Osteoblast (primary cell): ENCODE data around the gene VMP1. TPM values are rescaled to one million over a fixed set of nuclear protein-coding genes. Genes with fewer than 3 reads are reported as not detected.
"Not testable (repeated sequence)": the region's sequence is repeated elsewhere in the genome, so short reads cannot be mapped to it uniquely, and the experiment has no call there.

Experiments
- DNase-seq: peaks from one replicate; pipeline ENCODE4 v3.0.0; 2011; ENCODE audit warnings: low spot score, mixed read lengths; ENCODE audit not compliant: insufficient read length; ENCODE audit errors: missing footprints
- H2AFZ ChIP-seq: 2 replicates; pipeline ENCODE4 v1.6.0; 2011; ENCODE audit warnings: mild to moderate bottlenecking, low read length
- H3K27ac ChIP-seq: 2 replicates; pipeline ENCODE4 v1.5.1; 2011; ENCODE audit warnings: mild to moderate bottlenecking, low read depth, low read length, moderate library complexity
- H3K27me3 ChIP-seq: 2 replicates; pipeline ENCODE4 v1.6.0; 2012; ENCODE audit warnings: mild to moderate bottlenecking, control low read depth, inconsistent platforms, low read length, moderate library complexity; ENCODE audit not compliant: insufficient read depth
- H3K36me3 ChIP-seq: 2 replicates; pipeline ENCODE4 v1.5.1; 2011; ENCODE audit warnings: mild to moderate bottlenecking, low read length, control low read depth, moderate library complexity; ENCODE audit not compliant: insufficient read depth
- H3K4me1 ChIP-seq: 2 replicates; pipeline ENCODE4 v1.5.1; 2011; ENCODE audit warnings: mild to moderate bottlenecking, low read length, control low read depth, moderate library complexity; ENCODE audit not compliant: insufficient read depth
- H3K4me2 ChIP-seq: 2 replicates; pipeline ENCODE4 v1.6.0; 2011; ENCODE audit warnings: mild to moderate bottlenecking, low read length; ENCODE audit not compliant: insufficient read depth
- H3K4me3 ChIP-seq: fragments of 200-600 bp; sonication (generic); 3 replicates; pipeline ENCODE4 v1.5.1; 2012; ENCODE audit warnings: mild to moderate bottlenecking, low read length, inconsistent platforms; ENCODE audit not compliant: insufficient read depth
- H3K79me2 ChIP-seq: 2 replicates; pipeline ENCODE4 v1.6.0; 2012; ENCODE audit warnings: mild to moderate bottlenecking, low read length, control low read depth, inconsistent platforms; ENCODE audit not compliant: insufficient read depth
- H3K9me3 ChIP-seq: 2 replicates; pipeline ENCODE4 v1.5.1; 2011; ENCODE audit warnings: low read depth, low read length, control low read depth
- H4K20me1 ChIP-seq: 2 replicates; pipeline ENCODE4 v1.6.0; 2012; ENCODE audit warnings: mild to moderate bottlenecking, low read length, control low read depth; ENCODE audit not compliant: insufficient read depth
- total RNA-seq: library from RNA; depleted of rRNA; stranded (reverse); fragments of >200 nt; gene quantifications from 2 replicates; pipeline ENCODE4 v1.2.3, GENCODE V29; 2012
- TF ChIP-seq, protein P1 (sequence below): IDR thresholded peaks from 2 replicates; pipeline ENCODE4 v1.5.1; 2011; ENCODE audit warnings: mild to moderate bottlenecking, low read depth, low read length, moderate library complexity; ENCODE audit errors: extremely low read depth

VMP1 gene
- total RNA-seq, 1 donor = 415 TPM

DNA sequence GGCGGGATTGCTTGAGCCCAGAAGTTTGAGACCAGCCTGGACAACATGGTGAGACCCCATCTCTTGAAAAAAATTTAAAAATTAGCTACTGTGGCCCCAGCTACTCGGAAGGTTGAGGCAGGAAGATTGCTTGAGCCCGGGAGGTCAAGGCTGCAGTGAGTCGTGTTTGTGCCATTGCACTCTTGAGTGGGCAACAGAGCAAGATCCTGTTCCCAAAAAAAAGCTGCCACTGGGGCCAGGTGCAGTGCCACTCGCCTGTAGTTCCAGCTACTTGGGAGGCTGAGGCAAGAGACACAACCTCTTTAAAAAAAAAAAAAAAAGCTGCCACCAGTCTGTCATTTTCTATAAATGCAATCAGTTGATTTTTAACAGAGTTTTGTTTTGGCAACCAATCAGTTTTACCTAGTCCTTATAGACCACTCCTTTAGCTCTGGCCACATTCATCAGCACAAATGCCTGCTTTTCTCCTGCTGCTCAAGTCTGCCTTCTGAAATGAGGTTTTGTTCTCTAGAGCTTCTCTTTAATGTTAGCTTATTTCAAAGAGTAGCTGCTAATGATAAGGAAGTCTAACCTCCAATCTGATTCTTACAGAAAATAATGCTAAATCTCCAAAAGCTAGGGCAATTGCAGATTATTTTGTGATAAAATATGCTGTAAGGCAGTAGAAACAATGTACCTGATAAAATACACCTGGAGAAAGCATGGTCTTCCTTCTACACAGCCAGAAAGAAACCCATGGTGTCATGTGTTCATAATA lies 120.4 kb downstream of the VMP1 start:
- H3K4me2 ChIP-seq = no peak overlapping the region
- H3K27ac ChIP-seq = peak overlapping the region; percentile 99
- H3K79me2 ChIP-seq = peaks cover 35% of the 10 kb centered on the region
- H3K4me1 ChIP-seq = peaks cover 63% of the 10 kb centered on the region
- TF ChIP-seq, protein P1, sequence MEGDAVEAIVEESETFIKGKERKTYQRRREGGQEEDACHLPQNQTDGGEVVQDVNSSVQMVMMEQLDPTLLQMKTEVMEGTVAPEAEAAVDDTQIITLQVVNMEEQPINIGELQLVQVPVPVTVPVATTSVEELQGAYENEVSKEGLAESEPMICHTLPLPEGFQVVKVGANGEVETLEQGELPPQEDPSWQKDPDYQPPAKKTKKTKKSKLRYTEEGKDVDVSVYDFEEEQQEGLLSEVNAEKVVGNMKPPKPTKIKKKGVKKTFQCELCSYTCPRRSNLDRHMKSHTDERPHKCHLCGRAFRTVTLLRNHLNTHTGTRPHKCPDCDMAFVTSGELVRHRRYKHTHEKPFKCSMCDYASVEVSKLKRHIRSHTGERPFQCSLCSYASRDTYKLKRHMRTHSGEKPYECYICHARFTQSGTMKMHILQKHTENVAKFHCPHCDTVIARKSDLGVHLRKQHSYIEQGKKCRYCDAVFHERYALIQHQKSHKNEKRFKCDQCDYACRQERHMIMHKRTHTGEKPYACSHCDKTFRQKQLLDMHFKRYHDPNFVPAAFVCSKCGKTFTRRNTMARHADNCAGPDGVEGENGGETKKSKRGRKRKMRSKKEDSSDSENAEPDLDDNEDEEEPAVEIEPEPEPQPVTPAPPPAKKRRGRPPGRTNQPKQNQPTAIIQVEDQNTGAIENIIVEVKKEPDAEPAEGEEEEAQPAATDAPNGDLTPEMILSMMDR = no peak
- H3K36me3 ChIP-seq = peaks cover 2% of the 10 kb centered on the region
- H3K27me3 ChIP-seq = no peaks in the 10 kb centered on the region
- no peak for DNase-seq
- H2AFZ ChIP-seq = no peak overlapping the region
- no peaks in the 10 kb centered on the region for H4K20me1 ChIP-seq
- H3K4me3 ChIP-seq = no peak overlapping the region
- no peaks in the 10 kb centered on the region for H3K9me3 ChIP-seq

DNA sequence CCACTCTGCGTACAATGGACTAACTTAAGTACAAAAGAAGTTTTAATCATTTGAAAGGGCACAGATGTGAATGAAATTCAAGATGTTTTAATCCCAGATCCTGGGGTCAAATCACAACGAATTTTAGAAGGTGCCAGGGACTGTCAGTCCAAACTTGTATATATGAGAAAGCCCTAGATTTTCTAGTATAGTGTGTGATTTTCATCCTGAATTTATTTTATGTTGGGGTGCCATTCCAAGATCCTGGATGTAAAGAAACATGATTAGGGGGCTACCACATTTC lies 121.0 kb downstream of the VMP1 start:
- DNase-seq = no peak
- Histone ChIP-seq H4K20me1 (no peaks in the 10 kb centered on the region), H3K4me3 (no peak overlapping the region), H3K27ac (peak overlapping the region; percentile 99), H3K9me3 (no peaks in the 10 kb centered on the region), H3K4me2 (peak overlapping the region; percentile 86), H3K27me3 (no peaks in the 10 kb centered on the region), H3K79me2 (peaks cover 36% of the 10 kb centered on the region), H3K36me3 (no peaks in the 10 kb centered on the region), H3K4me1 (peaks cover 63% of the 10 kb centered on the region), H2AFZ (no peak overlapping the region)
- TF ChIP-seq, protein P1 = no peak

DNA sequence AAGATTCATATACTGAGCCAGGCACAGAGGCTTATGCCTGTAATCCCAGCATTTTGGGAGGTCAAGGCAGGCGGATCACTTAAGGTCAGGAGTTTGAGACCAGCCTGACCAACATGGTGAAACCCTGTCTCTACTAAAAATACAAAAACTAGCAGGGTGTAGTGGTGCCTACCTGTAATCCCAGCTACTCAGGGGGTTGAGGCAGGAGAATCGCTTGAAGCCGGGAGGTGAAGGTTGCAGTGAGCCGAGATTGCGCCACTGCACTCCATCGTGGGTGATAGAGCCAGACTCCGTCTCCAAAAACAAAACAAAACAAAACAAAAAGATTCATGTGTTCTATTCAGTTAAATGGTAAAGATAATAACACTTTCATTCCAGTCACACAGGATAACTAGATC lies 121.4 kb downstream of the VMP1 start:
- not testable (repeated sequence) for H4K20me1 ChIP-seq, H3K27me3 ChIP-seq, H3K9me3 ChIP-seq, H3K36me3 ChIP-seq, H3K4me3 ChIP-seq, H2AFZ ChIP-seq, DNase-seq
- peaks cover 36% of the 10 kb centered on the region for H3K79me2 ChIP-seq
- H3K4me1 ChIP-seq = peaks cover 63% of the 10 kb centered on the region
- peak overlapping the region; percentile 99 for H3K27ac ChIP-seq
- H3K4me2 ChIP-seq = peak overlapping the region; percentile 86

DNA sequence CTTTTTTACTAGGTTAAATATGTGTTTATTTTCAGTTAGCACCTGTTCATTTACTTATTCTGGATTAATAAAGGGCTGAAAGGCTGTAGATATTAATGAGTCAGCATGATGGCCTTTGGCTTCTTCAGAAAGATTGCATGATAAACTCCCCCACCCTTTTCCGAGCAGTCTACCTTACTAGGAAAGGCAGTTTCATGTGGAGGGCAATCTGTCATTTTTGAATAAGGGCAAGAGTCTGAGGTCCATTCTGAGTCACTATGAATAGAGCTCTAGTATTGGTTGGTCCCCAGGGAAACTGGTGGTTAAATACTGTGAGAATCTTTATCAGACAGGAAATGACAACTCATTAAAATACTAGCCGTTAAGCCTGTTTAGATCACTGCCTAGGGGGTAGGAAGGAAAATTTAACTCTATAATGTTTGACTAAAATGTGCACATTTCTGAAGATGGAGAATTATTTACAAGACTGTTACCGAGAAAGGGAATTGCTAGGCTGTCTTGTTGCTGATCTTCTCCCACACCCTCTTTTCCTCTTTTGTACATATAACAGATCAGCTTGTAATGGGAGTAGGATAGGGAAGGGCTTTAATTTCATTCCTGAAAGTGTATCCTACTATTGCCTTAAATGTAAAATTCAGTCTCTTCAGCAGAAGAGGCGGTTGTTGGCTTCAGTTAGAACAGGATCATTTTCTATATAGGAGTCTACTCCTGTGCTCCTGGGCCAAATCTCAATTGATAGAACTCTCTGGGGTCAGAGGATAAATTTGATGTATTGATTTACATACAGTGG lies 122.0 kb downstream of the VMP1 start:
- H3K9me3 ChIP-seq = no peaks in the 10 kb centered on the region
- no peaks in the 10 kb centered on the region for H3K36me3 ChIP-seq
- no peaks in the 10 kb centered on the region for H3K27me3 ChIP-seq
- peak; percentile 70 for DNase-seq
- peaks cover 39% of the 10 kb centered on the region for H3K79me2 ChIP-seq
- TF ChIP-seq, protein P1 = no peak
- no peaks in the 10 kb centered on the region for H4K20me1 ChIP-seq
- peaks cover 63% of the 10 kb centered on the region for H3K4me1 ChIP-seq
- H3K4me3 ChIP-seq = peak overlapping the region; percentile 61
- H2AFZ ChIP-seq = no peak overlapping the region
- peak overlapping the region; percentile 99 for H3K27ac ChIP-seq
- peak overlapping the region; percentile 86 for H3K4me2 ChIP-seq
